Stimulated activated CD4-positive, alpha-beta T cell treated with anti-CD3 and anti-CD28 coated beads, Interleukin-15, amount 100 ng/mL, for 1 hour (primary cell): Measurements from ENCODE around the gene TOR4A.

Source experiments
- DNase-seq, 2 donors: peaks; one replicate each; pipeline ENCODE4 v3.0.0-alpha.2; 2020; ENCODE audit warnings: low read depth in 1 of 2, low spot score in 1 of 2

The TOR4A gene

GRCh38 chr9:137293482-137294090 lies 16.1 kb downstream of the TOR4A start:
- no peak for DNase-seq

DNA sequence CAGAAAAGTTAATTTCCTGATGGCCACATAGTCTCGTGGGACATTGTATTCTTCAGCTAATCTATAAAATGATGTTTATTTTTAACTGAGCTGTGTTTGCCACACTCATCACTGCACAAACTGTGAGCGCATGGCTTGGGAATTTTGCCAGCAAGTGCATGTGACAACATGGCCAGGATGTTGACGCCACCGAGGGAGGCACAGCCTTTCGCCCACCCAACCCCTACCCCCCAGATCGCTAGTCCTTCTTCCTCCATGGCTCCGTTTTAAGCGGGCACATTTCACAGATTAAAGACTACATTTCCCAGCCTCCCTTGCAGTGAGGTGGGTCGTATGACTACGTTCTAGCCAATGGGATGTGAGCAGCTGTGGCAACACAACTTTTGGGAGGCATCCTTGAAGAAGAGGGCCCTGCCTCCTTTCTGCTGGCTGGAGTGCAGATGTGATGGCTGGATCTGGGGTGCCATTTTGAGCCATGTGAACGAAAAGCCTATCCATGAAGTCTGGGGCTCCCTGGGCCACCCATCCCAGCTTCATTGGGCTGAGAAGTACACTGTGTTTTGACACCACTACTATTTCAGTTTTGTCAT lies 16.7 kb downstream of the TOR4A start:
- DNase-seq, result no peak

DNA sequence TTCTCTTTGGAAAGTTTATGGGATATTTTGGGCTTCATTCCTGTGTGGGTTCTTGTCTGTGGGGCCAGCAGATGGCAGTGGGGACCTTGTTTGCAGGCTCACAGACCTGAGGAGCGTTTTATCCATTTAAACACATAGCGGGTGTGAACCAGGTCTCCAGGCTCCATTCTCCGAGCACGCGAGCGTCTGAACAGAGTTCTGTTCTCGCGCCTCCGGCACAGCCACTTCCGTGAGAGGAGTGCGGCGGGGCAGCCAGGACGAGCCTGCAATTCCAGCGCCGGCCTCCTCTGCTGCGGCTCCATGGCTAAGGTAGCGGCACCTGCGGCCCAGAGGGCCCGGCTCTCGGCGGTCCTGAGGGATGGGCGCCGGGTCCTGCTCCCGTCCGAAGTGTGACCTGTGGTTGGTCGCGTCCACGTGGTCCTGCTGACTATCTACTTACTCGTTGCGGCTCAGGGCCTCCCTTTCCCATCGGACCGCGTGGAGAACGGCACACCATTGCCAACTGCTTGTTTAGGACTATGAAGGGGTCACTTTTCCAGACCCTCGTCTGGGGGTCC lies 17.2 kb downstream of the TOR4A start:
- DNase-seq, result no peak

GRCh38 chr9:137295238-137295811 lies 17.8 kb downstream of the TOR4A start:
- peak in 1 of 2 donors; percentile 54 for DNase-seq

- no peak for DNase-seq
Measured at GRCh38 chr9:137295849-137296669, 18.5 kb downstream of the TOR4A start.

GRCh38 chr9:137296670-137297664 lies 19.4 kb downstream of the TOR4A start:
- DNase-seq, result no peak

DNA sequence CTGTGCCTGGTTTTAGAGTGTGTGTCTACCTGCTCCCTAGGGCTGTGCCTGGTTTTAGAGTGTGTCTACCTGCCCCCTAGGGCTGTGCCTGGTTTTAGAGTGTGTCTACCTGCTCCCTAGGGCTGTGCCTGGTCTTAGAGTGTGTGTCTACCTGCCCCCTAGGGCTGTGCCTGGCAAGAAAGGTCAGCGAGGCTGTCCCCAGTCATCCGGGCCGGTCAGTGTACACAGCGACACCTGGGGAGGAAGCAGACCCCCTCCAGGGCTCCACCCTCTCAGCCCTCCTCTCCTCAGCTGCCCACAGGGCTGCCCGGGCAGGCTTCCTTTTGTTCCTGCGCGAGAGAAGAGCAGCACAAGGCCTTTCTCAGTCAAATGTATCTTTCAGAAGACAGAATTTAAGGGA lies 20.4 kb downstream of the TOR4A start:
- no peak for DNase-seq

- no peak for DNase-seq
Measured at GRCh38 chr9:137298401-137299202, 21.1 kb downstream of the TOR4A start.

DNA sequence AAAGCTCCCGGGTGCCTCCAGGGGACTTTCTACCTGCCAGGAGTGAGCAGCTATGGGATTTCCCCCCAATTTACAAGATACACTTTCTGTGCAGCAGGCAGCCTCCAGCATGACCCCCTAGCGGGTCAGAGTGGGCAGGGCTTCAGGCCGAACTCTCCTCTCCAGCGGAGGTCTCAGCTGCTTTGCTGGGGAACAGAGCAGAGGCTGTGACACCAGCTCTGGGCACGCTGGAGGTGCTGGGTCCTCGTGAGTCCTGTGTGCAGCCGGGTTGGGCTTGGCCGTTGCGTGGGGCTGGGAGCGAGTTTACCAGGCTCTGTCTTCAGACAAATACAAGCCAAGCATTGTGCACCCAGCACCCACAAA lies 21.7 kb downstream of the TOR4A start:
- DNase-seq, result no peak

GRCh38 chr9:137299938-137300337 lies 22.4 kb downstream of the TOR4A start:
- no peak for DNase-seq

GRCh38 chr9:137300567-137301080 lies 23.1 kb downstream of the TOR4A start:
- DNase-seq, result no peak

- DNase-seq, result no peak
Measured at GRCh38 chr9:137301081-137301947, 23.8 kb downstream of the TOR4A start.

GRCh38 chr9:137302118-137302448 lies 24.6 kb downstream of the TOR4A start, which contains the start of gene NRARP:
Gene NRARP (minus strand): TSS chr9:137302271. CDS start chr9:137301928, 343 bp downstream.
- peak; percentile 87 to 95 for DNase-seq

- DNase-seq, result no peak
Measured at GRCh38 chr9:137302449-137303150, 25.1 kb downstream of the TOR4A start.

GRCh38 chr9:137303151-137303892 lies 25.8 kb downstream of the TOR4A start:
- DNase-seq, result no peak

GRCh38 chr9:137303893-137304382 lies 26.4 kb downstream of the TOR4A start:
- no peak for DNase-seq
